ENCODE results near the gene SYT5. TPM values are rescaled to one million over a fixed set of nuclear protein-coding genes. Genes with fewer than 3 reads are reported as not detected.
A peak's percentile ranks its signal among the peaks of the same experiment; 100 is the strongest.
"Not testable (repeated sequence)": the region's sequence is repeated elsewhere in the genome, so short reads cannot be mapped to it uniquely, and the experiment has no call there.

Gene SYT5
- total RNA-seq, 1 experiment from 2014 or later, result not detected

GRCh38 chr19:55172318-55172717, 7.8 kb downstream of the SYT5 start:
- not testable (repeated sequence) for DNase-seq (ENCODE audit: low read depth in 1 of 2, low spot score in 2 of 2); H3K4me3 ChIP-seq; H3K9me3 ChIP-seq (replicated peaks); H3K36me3 ChIP-seq; H3K27ac ChIP-seq
- Histone ChIP-seq H3K27me3 (replicated peaks) (peaks cover 17% of the 10 kb centered on the region), H3K4me1 (replicated peaks) (peaks cover 16% of the 10 kb centered on the region)

DNA sequence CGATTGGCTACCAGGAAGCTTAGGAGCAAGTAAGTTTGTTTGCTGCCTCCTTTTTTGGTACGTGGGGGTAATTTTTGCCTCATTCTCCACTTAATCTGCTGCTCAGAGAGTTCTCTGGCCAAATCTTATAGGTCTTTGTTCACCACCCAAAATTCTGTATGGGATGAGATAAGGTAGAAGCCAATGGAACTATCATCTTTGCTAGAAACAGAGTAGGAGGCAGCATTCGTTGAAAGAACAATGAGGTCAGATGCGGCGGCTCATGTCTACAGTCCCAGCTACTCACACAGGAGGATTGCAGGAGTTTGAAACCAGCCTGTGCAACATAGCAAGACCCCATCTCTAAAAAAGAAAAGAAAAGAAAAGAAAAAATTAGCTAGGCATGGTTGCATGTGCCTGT, 8.6 kb downstream of the SYT5 start:
- H3K27ac ChIP-seq, result no peak overlapping the region
- peaks cover 23% of the 10 kb centered on the region for H3K27me3 ChIP-seq (replicated peaks)
- H3K9me3 ChIP-seq (replicated peaks), result no peaks in the 10 kb centered on the region
- H3K36me3 ChIP-seq, result no peaks in the 10 kb centered on the region
- no peak overlapping the region for H3K4me3 ChIP-seq
- DNase-seq (ENCODE audit: low read depth in 1 of 2, low spot score in 2 of 2), result no peak
- H3K4me1 ChIP-seq (replicated peaks), result peaks cover 21% of the 10 kb centered on the region

GRCh38 chr19:55169136-55169535, 11.0 kb downstream of the SYT5 start:
- Histone ChIP-seq H3K4me1 (replicated peaks) (peaks cover 26% of the 10 kb centered on the region), H3K36me3 (no peaks in the 10 kb centered on the region), H3K9me3 (replicated peaks) (no peaks in the 10 kb centered on the region), H3K27ac (no peak overlapping the region), H3K4me3 (no peak overlapping the region), H3K27me3 (replicated peaks) (peaks cover 23% of the 10 kb centered on the region)
- no peak for DNase-seq (ENCODE audit: low read depth in 1 of 2, low spot score in 2 of 2)

DNA sequence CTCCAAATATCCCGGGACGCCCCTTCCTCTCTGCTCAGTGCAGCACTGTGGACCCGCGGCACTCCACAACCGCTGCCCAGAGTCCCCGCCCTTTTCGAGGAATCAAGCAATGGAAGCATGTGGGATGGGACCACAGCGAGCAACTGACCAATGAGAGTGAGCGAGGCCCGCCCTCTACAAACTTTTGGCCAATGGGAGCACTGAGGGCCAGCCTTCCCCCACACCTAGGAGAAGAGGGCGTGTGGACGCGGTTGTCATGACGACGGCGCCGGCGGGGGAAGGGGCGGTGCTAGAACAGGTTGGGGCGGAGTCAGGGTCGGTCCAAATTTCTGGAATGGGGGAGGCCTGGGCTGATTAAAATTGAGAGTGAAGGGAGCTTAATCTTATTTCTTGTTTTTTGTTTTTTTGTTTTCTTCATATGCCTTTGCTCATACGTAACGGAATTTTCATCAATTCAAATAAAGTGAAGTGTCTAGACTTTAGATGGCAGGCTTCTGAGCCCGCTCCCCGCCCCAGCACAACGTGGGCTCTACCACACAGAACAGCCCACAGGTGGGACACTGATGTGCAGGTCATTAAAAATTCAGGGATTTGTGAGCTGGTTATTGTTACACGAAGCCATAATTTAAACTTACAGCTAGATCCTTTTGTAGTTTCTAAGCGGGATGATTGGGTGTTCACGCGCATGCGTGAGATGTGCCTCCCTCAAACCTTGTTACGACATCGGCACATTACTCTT, 13.4 kb downstream of the SYT5 start, which contains the start of gene DNAAF3:
Gene DNAAF3, minus strand, starts transcription at position 84 of the 739 bp plus-strand sequence. CDS start 200 bp downstream, outside the sequence.
- Histone ChIP-seq H3K36me3 (no peaks in the 10 kb centered on the region), H3K9me3 (replicated peaks) (no peaks in the 10 kb centered on the region), H3K4me1 (replicated peaks) (peaks cover 11% of the 10 kb centered on the region), H3K27ac (no peak within 1 kb of the TSS), H3K27me3 (replicated peaks) (peaks cover 17% of the 10 kb centered on the region), H3K4me3 (peak within 1 kb of the TSS; percentile 29)
- peak; percentile 95 to 97 for DNase-seq (ENCODE audit: low read depth in 1 of 2, low spot score in 2 of 2)

- peaks cover 11% of the 10 kb centered on the region for H3K4me1 ChIP-seq (replicated peaks)
- no peaks in the 10 kb centered on the region for H3K9me3 ChIP-seq (replicated peaks)
- H3K27ac ChIP-seq, result no peak overlapping the region
- H3K4me3 ChIP-seq, result peak overlapping the region; percentile 29
- H3K27me3 ChIP-seq (replicated peaks), result peaks cover 19% of the 10 kb centered on the region
- no peaks in the 10 kb centered on the region for H3K36me3 ChIP-seq
- DNase-seq (ENCODE audit: low read depth in 1 of 2, low spot score in 2 of 2), result peak; percentile 75 to 82
Measured at GRCh38 chr19:55165952-55166529, 14.0 kb downstream of the SYT5 start.

DNA sequence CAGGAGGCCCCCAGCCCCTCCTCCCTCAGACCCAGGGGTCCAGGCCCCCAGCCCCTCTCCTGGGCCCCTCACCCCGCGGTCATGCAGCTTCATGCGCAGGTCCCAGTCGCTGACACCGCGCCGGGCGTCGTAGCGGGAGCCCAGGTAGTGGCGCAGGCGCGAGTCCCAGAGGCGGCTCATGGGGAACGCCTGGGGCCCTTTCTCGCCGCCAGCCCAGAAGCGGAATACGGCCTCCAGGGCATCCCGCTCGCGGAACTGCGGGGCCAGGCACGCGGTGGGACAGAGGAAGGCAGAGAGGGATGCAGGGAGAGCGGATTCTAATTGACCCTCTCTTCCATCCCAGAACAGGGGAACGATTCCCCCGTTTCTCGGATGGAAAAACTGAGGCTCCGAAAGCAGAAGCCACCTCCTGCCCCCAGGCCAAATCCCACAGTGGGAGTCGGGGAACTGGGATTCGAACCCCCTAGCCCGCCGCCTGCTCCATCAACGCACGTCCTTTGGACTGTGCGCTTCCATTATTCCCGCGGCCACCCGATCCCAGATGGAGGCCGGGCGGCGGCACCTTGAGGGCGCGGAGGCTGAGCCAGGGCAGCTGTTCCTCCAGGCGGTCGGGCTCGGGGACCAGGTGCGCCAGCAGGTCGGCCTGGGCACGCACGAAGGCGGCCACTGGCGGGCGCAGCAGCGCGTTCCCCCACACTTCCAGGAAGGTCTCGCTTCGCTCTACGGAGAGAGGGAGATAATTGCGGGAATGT, 18.3 kb downstream of the SYT5 start:
- no peak overlapping the region for H3K27ac ChIP-seq

DNA sequence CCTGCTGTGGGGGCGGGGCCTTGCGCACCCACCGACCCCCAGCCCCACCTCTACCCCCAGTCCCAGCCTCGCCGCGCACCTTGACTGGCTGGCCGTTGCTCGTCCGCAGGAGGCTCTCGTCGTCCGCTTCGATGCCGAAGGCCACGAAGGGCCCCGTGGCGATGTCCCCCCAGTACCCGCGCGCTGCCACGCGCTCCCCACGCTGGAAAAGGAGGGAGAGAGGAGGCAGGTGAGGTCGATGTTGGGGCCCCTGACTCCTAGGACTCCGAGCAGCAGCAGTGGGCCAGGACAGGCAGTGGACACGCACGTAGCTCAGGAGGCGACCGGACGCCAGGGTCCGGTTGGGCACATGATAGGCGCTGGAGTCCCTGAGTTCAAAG, 19.1 kb downstream of the SYT5 start:
- H3K4me1 ChIP-seq (replicated peaks), result peaks cover 3% of the 10 kb centered on the region; the same call in 1 of the 2 replicates
- DNase-seq (ENCODE audit: low read depth in 1 of 2, low spot score in 2 of 2), result no peak
- H3K27ac ChIP-seq, result no peak overlapping the region
- H3K36me3 ChIP-seq, result no peaks in the 10 kb centered on the region
- peaks cover 14% of the 10 kb centered on the region for H3K27me3 ChIP-seq (replicated peaks)
- H3K4me3 ChIP-seq, result no peak overlapping the region
- H3K9me3 ChIP-seq (replicated peaks), result no peaks in the 10 kb centered on the region

More for the DNA sequence above, 18.3 kb downstream of the SYT5 start:
- Histone ChIP-seq H3K4me1 (replicated peaks) (peaks cover 6% of the 10 kb centered on the region), H3K9me3 (replicated peaks) (no peaks in the 10 kb centered on the region), H3K36me3 (no peaks in the 10 kb centered on the region), H3K4me3 (no peak overlapping the region), H3K27me3 (replicated peaks) (peaks cover 7% of the 10 kb centered on the region)
- DNase-seq (ENCODE audit: low read depth in 1 of 2, low spot score in 2 of 2), result no peak

DNA sequence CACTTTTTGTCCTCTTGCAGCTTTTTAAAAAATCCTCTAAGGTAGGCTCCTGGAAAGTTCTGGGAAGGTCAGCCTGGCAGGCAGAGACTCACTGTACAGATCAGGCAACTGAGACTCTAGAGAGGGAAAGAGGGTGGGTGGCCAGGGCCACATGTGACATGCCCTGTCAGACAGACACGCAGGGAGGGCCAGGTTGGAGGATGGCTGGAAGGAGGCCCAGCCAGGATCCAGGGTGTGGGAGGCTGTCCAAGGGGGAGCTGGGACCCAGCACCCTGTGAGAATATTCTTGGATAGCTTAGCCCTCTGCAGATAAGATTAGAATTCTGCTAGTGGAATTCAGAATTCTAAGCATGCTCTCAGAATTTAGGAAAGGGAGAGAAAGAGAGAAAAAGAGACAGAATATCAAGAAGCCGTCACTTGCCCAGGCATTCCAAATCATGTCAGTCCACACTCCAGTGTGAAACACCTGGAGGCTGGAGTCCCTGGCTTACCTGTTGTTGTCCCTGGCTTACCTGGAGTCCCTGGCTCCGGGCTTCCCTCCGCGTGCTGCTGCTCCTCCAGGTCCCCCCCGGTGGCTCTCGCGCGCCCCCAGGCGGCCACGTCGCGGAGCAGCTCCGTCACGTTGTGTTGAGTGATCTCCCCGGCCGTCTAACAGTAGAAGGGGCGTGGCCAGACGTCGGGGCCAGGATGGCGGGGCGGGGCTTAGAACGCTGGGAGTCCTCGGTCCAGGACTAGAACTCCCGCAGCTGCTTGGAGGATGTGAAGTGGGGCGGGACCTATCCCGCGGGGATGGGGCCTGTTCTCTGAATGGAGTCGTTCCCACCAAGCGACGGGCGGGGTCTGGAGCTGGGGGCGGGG, 19.7 kb downstream of the SYT5 start:
- no peaks in the 10 kb centered on the region for H3K36me3 ChIP-seq
- peaks cover 15% of the 10 kb centered on the region for H3K27me3 ChIP-seq (replicated peaks)
- H3K4me1 ChIP-seq (replicated peaks), result no peaks in the 10 kb centered on the region
- peak; percentile 74 to 91 for DNase-seq (ENCODE audit: low read depth in 1 of 2, low spot score in 2 of 2)
- no peaks in the 10 kb centered on the region for H3K9me3 ChIP-seq (replicated peaks)
- no peak overlapping the region for H3K4me3 ChIP-seq
- no peak overlapping the region for H3K27ac ChIP-seq

- Histone ChIP-seq H3K4me3 (no peak overlapping the region), H3K4me1 (replicated peaks) (no peaks in the 10 kb centered on the region), H3K36me3 (no peaks in the 10 kb centered on the region), H3K9me3 (replicated peaks) (no peaks in the 10 kb centered on the region), H3K27me3 (replicated peaks) (peaks cover 19% of the 10 kb centered on the region), H3K27ac (no peak overlapping the region)
- DNase-seq (ENCODE audit: low read depth in 1 of 2, low spot score in 2 of 2), result no peak
Measured at GRCh38 chr19:55158848-55159749, 21.0 kb downstream of the SYT5 start.

DNA sequence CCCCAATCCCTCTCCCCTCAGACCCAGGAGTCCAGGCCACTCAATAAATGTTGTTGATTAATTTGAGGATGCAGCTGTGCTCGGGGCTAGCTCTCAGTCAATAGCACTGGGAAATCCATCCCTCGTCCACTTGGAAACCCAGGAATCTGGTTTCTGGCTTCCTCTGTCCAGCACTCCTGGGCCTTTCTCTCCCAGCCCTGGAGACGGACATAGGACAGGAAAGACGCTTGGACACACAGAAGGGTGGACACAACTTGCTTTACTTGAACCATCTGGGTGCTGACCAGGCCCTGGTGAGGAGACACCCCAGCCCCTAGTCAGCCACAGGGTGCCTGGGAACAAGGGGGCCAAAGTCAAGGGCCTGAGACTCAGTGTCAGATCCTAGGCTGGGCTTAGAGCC, 21.7 kb downstream of the SYT5 start:
- DNase-seq (ENCODE audit: low read depth in 1 of 2, low spot score in 2 of 2), result no peak
- Histone ChIP-seq H3K27ac (no peak overlapping the region), H3K4me1 (replicated peaks) (no peaks in the 10 kb centered on the region), H3K4me3 (no peak overlapping the region), H3K36me3 (no peaks in the 10 kb centered on the region), H3K27me3 (replicated peaks) (peaks cover 19% of the 10 kb centered on the region), H3K9me3 (replicated peaks) (no peaks in the 10 kb centered on the region)

GRCh38 chr19:55157064-55157908, 22.8 kb downstream of the SYT5 start, which contains the start of gene TNNI3:
TNNI3 (minus strand) TSS chr19:55157732; CDS start chr19:55157589, 143 bp downstream.
- H3K9me3 ChIP-seq (replicated peaks), result no peaks in the 10 kb centered on the region
- H3K27ac ChIP-seq, result no peak within 1 kb of the TSS
- H3K36me3 ChIP-seq, result no peaks in the 10 kb centered on the region
- H3K4me3 ChIP-seq, result no peak within 1 kb of the TSS
- no peaks in the 10 kb centered on the region for H3K4me1 ChIP-seq (replicated peaks)
- H3K27me3 ChIP-seq (replicated peaks), result peaks cover 19% of the 10 kb centered on the region
- DNase-seq (ENCODE audit: low read depth in 1 of 2, low spot score in 2 of 2), result no peak

Measured in SJSA1 (cell line).